Stimulated activated CD4-positive, alpha-beta T cell treated with anti-CD3 and anti-CD28 coated beads, Interleukin-4, amount 100 ng/mL, for 1 hour (primary cell): ENCODE measurements around the gene FAM153A.
"Not testable (repeated sequence)": the region's sequence is repeated elsewhere in the genome, so short reads cannot be mapped to it uniquely, and the experiment has no call there.

Source experiments
- DNase-seq: peaks from one replicate; pipeline ENCODE4 v3.0.0-alpha.2; 2020

Gene FAM153A

DNA sequence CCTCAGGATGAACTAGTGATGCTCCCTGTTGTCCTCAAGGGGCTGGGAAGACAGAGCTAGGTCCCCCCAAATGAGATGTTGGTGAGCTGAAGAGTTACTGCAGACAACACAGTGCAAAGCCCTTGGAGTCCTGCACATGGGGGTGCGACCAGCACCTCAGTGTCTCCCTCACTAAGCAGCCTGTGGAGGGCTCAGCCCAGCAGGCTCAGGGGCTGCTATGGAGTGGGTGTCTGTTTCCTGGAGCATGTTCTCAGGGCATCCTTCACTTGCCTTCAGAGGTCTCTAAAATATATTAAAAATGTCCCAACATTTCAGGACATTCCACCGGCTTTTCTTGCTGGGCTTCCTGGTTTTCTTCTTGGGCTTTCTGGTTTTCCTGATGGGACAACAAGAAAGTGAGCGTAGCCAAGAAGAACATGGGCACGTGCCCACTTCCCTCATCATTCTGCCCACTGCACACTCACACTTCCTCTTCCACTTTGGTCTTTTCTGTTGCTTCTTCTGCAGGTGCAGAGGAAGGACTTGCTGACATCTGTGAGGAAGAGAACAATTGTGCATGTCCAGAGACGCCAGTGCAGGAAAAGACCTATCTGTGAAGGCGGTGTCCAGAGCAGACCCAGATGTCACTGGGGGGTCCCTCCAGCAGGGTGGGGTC lies 58.7 kb downstream of the FAM153A start:
- not testable (repeated sequence) for DNase-seq

DNA sequence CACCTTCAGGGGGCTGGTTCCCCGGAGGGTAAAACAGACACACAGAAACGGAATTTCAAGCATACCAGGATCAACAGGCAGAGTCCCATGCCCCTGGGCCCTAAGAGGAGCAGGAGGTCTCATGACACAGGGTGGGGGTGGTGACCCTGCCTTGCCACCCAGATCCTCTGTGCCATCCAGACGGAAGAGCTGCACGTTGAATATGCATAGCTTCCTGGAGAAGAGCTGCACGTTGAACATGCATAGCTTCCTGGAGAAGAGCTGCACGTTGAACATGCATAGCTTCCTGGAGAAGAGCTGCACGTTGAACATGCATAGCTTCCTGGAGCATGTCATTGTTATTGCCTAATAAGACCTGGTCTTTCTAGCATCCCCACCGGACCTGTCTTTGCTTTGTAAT lies 59.9 kb downstream of the FAM153A start:
- not testable (repeated sequence) for DNase-seq

DNA sequence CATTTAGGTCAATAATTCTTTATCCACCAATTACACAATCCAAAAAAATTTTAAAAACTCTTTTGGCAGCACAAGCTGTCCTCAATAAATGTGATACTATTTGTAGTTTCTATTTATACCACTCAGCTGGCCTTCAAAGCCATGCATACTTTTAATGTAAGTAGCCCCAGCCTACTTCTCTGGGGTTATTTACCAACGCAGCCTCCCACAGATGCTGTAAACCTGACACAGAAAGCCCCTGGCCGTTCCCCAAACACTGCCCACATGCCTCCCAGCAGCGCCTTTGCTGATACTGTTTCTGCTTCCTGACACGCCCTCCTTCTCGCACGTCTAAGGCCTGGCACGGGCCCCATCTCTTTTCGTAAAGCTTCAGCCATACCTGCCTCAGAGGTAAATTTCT lies 62.7 kb downstream of the FAM153A start:
- DNase-seq, result not testable (repeated sequence)

DNA sequence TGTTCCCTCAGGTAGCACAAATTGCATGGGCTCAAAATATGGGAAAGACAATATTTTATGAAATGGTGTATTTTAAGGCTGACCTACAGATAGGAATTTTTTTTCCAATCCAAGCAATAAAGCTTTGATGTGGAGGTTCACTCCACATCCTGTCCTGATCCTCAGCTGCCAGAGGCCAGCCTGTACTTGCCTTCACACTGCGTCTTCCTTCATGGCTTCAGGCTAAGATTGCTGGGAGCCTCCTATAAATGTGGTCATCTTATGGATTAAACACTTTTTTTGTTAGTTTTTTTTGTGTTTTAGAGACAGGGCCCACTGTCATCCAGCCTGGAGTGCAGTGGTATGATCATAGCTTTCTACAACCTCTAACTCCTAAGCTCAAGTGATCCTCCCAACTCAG lies 67.3 kb downstream of the FAM153A start:
- DNase-seq, result not testable (repeated sequence)

DNA sequence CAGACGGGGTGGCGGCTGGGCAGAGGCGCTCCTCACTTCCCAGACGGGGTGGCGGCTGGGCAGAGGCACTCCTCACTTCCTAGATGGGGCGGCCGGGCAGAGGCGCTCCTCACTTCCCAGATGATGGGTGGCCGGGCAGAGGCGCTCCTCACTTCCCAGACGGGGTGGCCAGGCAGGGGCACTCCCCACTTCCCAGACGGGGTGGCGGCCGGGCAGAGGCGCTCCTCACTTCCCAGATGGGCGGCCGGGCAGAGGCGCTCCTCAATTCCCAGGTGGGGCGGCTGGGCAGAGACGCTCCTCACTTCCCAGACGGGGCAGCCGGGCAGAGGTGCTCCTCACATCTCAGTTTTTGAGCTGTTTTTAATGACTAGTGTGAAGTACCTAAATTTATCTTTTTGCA lies 86.6 kb downstream of the FAM153A start:
- DNase-seq, result not testable (repeated sequence)

DNA sequence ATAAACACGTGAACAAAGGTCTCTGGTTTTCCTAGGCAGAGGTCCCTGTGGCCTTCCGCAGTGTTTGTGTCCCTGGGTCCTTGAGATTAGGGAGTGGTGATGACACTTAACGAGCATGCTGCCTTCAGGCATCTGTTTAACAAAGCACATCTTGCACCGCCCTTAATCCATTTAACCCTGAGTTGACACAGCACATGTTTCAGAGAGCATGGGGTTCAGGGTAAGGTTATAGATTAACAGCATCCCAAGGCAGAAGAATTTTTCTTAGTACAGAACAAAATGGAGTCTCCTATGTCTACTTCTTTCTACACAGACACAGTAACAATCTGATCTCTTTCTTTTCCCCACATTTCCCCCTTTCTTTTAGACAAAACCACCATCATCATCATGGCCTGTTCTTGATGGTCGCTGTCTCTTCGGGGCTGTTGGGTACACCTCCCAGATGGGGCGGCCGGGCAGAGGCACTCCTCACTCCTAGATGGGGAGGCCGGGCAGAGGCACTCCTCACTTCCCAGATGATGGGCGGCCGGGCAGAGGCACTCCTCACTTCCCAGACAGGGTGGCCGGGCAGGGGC lies 87.3 kb downstream of the FAM153A start:
- DNase-seq, result not testable (repeated sequence)

DNA sequence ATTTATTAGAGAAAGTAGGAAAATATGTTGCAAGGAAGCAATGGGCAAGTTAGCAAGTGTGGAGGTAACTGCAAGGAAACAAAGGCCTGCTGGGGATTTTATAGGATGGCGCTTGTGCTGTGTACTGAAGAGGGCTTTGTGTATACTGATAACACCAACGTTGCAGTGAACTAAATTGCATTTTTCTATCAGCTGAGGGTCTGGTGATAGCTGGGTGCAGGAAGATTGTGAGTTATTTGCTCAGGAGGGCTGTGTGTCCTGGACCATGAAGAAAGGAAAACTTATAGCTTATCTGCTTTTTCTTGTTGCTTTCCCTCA lies 88.2 kb downstream of the FAM153A start:
- DNase-seq, result not testable (repeated sequence)

DNA sequence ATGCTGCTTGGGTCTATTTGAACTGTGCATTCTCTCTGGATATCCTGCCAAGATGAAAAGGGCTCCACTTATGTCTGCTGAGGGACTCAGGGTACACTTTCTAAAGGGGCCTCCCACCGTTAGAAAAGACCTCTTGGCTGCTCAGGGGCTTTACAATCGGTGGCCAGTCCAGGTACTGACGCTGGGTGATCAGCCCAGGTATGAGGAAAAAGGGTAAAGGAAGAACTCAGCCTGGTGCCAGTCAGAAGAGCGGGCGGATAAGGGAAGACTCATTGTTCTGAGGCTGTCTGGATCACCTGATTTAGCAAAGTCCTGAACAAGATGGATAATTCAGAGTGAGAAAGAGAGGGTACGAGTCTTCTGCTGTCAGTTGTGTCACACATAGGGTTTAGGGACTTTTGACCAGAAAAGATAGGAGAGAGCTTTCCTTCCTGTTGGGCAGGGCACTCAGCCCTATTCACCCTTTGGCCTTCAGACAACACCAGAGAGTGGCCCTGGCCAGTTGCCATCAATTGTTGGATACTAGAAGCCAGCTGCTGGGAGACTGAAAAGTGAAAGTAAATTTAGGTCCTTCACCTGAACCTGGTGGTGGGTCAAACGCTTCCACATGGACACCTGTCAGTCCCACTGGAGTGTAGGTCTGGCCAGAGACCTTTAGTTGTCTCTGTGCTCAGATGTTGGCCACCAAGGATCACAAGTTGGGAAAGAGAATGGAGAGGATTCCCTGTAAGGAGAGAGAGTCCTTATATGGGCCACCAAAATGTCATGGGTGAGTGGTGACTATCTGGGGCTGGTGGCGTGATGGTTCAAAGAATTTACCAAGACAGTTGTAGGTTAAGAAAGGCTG lies 88.8 kb downstream of the FAM153A start:
- DNase-seq, result not testable (repeated sequence)

DNA sequence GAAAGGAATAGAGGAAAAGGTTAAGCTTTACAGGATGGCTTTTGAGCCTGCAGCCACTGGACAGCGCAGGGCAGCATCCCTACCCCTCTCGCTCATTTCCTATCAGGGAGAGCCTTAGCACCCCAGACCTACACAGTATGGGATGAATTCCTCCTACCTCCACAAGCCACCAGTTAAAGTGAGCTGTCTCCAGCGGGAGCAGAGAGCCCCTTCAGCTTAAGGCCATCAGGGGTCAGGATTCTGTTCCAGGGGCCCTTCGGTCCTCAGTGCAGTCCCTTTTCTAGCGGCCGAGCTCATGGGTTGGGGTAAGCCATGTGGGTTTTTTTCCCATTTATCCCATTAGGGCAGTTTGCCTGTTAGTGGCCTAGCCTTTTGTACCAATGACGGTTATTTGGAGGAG lies 89.7 kb downstream of the FAM153A start:
- DNase-seq, result not testable (repeated sequence)

DNA sequence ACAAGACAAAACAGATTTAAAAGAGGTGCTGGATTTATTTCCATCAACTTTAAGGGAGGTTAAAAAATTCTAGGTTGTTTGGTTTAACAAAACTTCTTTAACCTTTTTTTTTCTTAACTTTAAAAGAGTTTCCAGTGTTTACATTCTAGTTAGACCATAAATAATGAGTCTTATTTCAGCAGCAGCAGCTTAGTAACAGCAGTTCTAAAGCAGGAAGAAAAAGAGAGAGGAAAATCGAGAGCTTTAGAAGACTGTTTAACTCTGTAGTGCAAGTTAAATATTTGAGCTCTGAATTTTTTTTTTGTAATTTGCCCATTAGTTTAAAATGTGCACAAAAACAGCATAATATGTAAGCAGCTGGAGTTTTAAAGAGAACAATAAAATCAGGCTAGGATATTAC lies 90.2 kb downstream of the FAM153A start:
- DNase-seq, result not testable (repeated sequence)

DNA sequence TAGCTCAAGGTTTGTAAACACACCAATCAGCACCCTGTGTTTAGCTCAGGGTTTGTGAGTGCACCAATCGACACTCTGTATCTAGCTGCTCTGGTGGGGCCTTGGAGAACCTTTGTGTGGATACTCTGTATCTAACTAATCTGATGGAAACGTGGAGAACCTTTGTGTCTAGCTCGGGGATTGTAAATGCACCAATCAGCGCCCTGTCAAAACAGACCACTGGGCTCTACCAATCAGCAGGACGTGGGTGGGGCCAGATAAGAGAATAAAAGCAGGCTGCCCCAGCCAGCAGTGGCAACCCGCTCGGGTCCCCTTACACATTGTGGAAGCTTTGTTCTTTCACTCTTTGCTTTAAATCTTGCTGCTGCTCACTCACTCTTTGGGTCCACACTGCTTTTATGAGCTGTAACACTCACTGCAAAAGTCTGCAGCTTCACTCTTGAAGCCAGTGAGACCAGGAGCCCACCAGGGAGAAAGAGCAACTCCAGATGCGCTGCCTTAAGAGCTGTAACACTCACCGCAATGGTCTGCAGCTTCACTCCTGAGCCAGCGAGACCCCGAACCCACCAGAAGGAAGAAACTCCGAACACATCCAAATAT lies 93.6 kb downstream of the FAM153A start:
- not testable (repeated sequence) for DNase-seq

DNA sequence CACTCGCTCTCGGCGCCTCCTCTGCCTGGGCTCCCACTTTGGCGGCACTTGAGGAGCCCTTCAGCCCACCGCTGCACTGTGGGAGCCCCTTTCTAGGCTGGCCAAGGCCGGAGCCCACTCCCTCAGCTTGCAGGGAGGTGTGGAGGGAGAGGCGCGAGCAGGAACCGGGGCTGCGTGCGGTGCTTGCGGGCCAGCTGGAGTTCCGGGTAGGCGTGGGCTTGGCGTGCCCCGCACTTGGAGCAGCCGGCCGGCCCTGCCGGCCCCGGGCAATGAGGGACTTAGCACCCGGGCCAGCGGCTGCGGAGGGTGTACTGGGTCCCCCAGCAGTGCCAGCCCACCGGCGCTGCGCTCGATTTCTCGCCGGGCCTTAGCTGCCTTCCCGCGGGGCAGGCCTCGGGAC lies 94.6 kb downstream of the FAM153A start:
- not testable (repeated sequence) for DNase-seq

DNA sequence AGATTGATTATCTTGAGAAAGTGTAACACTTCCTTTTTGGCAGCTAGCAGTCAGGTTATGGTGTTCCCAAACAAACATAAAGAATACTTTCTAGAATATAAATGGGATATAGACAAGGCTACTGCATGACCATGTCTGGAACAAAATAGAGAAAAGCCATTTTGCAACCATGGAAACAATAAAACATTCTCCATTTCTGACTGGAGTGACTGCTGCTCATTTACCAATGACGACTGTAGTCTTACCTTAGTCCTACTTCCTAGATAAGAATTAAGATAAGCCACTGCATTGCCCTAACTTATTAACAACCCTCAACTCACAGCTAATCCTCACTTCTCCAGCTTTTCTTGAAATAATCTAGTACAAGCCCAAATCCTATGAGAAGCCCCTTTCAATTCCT lies 100.8 kb downstream of the FAM153A start:
- not testable (repeated sequence) for DNase-seq
